Breast epithelium (tissue), 4 donors: Measurements from ENCODE around the gene CDK14. TPM values are rescaled to one million over a fixed set of nuclear protein-coding genes. Genes with fewer than 3 reads are reported as not detected.
"Not testable (repeated sequence)": the region's sequence is repeated elsewhere in the genome, so short reads cannot be mapped to it uniquely, and the experiment has no call there.

Source experiments
- DNase-seq, 2 donors: peaks; one replicate each; pipeline ENCODE4 v3.0.0-alpha.2; 2019; ENCODE audit warnings: low spot score in 2 of 2
- H3K27ac ChIP-seq, 2 donors: fragments of 200-600 bp; sonication (generic) in 1 of 2; one replicate each; pipeline ENCODE4 v1.5.1; 2016 to 2019; ENCODE audit warnings: mild to moderate bottlenecking in 1 of 2
- H3K27me3 ChIP-seq, 2 donors: fragments of 200-600 bp; sonication (generic) in 1 of 2; one replicate each; pipeline versions ENCODE4 v1.5.1 to v1.6.0; 2017 to 2019; ENCODE audit warnings: control low read depth in 1 of 2, mild to moderate bottlenecking in 1 of 2
- H3K36me3 ChIP-seq: fragments of 200-600 bp; one replicate; pipeline ENCODE4 v1.5.1; 2019
- H3K4me1 ChIP-seq, 2 donors: fragments of 200-600 bp; sonication (generic); one replicate each; pipeline ENCODE4 v1.5.1; 2016 to 2019; ENCODE audit warnings: control low read depth in 1 of 2
- H3K4me3 ChIP-seq, 3 donors: fragments of 200-600 bp; sonication (generic); 1 replicate in 2 of 3; 2 replicates in 1 of 3; pipeline ENCODE4 v1.5.1; 2016 to 2019; ENCODE audit warnings: mild to moderate bottlenecking in 3 of 3, moderate library complexity in 2 of 3
- H3K9me3 ChIP-seq, 2 donors: fragments of 200-600 bp; sonication (generic) in 1 of 2; one replicate each; pipeline ENCODE4 v1.5.1; 2016 to 2019; ENCODE audit warnings: control low read depth in 1 of 2
- CTCF ChIP-seq, 3 donors: fragments of 450-650 bp; IDR thresholded peaks; one replicate each; pipeline ENCODE4 v1.5.1; 2016 to 2017; ENCODE audit warnings: antibody characterized with exemption in 3 of 3, mild to moderate bottlenecking in 3 of 3, moderate library complexity in 3 of 3
- POLR2A ChIP-seq: fragments of 450-650 bp; IDR thresholded peaks from one replicate; pipeline ENCODE4 v1.6.1; 2016; ENCODE audit warnings: antibody characterized with exemption, mild to moderate bottlenecking, moderate library complexity
- POLR2AphosphoS5 ChIP-seq, 3 donors: sonication (generic); formaldehyde crosslinking; IDR thresholded peaks; one replicate each; pipeline ENCODE4 v1.6.1; 2017; ENCODE audit warnings: antibody characterized with exemption in 3 of 3
- intact Hi-C: fragments of 100-400 bp; cut with DNase I; formaldehyde crosslinking; loops from one replicate; pipeline ENCODE4 v1.15.1; 2023; ENCODE audit warnings: low total_unique reads
- total RNA-seq, 3 donors: library from RNA; depleted of rRNA; stranded (reverse); fragments of >200 nt; gene quantifications; one replicate each; pipeline ENCODE4 v1.1.0, GENCODE V29; 2016

Gene CDK14
- total RNA-seq, 3 donors from 2014 or later, result 16.3 to 64.7 (median 29.8) TPM

- TF ChIP-seq POLR2A (no peak), POLR2AphosphoS5 (IDR thresholded peaks at IDR 0.05) (no peak), CTCF (IDR thresholded peaks at IDR 0.05) (no peak)
- H3K4me1 ChIP-seq, result peaks cover 2 to 14% of the 10 kb centered on the region in 2 donors
- no peaks in the 10 kb centered on the region for H3K9me3 ChIP-seq
- no peak for DNase-seq
- H3K36me3 ChIP-seq, result no peaks in the 10 kb centered on the region
- intact Hi-C loops, result no loop called here
- no peak overlapping the region for H3K4me3 ChIP-seq
- H3K27me3 ChIP-seq, result no peaks in the 10 kb centered on the region
- peak overlapping the region; percentile 34 to 51 for H3K27ac ChIP-seq
These were observed 130.0 kb downstream of the CDK14 start for GRCh38 chr7:90726120-90726519.

DNA sequence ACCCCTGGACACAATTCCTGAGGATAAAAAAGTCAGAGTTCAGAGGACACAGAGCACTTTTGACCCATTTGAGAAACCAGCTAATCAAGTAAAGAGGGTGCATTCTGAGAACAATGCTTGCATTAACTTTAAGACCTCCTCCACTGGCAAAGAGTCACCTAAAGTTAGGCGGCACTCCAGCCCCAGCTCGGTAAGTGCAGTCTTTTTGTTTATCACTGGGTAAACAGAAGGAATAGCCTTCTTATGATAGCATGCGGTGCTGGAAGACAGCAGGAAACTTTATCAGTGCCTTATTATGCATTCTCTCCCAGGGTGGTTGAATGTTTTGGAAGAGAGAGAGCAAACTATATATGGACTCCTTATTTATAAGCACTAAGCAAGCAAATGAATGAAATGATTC, 130.5 kb downstream of the CDK14 start:
- H3K27ac ChIP-seq, result peak overlapping the region; percentile 34 to 51
- TF ChIP-seq CTCF (IDR thresholded peaks at IDR 0.05), result no peak
- no peak for TF ChIP-seq POLR2AphosphoS5 (IDR thresholded peaks at IDR 0.05)
- TF ChIP-seq POLR2A, result no peak
- no peak for DNase-seq
- no peaks in the 10 kb centered on the region for H3K36me3 ChIP-seq
- no peaks in the 10 kb centered on the region for H3K27me3 ChIP-seq
- intact Hi-C loops, result no loop called here
- H3K9me3 ChIP-seq, result peaks cover 0 to 2% of the 10 kb centered on the region in 2 donors
- peaks cover 2 to 13% of the 10 kb centered on the region in 2 donors for H3K4me1 ChIP-seq
- no peak overlapping the region for H3K4me3 ChIP-seq

GRCh38 chr7:90727412-90727811, 131.3 kb downstream of the CDK14 start:
- H3K27ac ChIP-seq, result peak overlapping the region in 1 of 2 donors; percentile 51
- no peaks in the 10 kb centered on the region for H3K36me3 ChIP-seq

DNA sequence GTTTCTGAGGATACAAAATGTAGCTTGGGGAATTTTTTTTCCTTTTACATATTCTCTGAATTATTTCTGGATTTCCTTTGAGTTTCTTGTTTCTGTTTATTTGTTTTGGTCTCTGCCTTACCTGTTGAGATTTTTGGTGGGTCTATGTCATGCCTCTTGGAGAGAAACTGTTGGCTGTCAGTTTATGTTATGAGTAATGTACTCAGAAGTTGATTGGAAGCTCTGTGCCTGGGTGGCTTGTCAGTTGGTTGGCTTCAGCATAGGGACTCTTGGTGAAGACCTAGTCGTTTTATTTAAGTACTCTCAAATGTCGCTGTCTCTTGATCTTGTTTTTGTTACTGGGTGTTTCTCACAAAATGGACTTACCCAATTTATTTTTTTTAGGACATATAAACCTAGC, 132.4 kb downstream of the CDK14 start:
- Histone ChIP-seq H3K27ac (no peak overlapping the region), H3K9me3 (peaks cover 0 to 10% of the 10 kb centered on the region in 2 donors), H3K4me1 (peaks cover 2 to 13% of the 10 kb centered on the region in 2 donors), H3K4me3 (no peak overlapping the region), H3K27me3 (no peaks in the 10 kb centered on the region), H3K36me3 (no peaks in the 10 kb centered on the region)
- intact Hi-C loops, result no loop called here
- TF ChIP-seq POLR2A (no peak), POLR2AphosphoS5 (IDR thresholded peaks at IDR 0.05) (no peak), CTCF (IDR thresholded peaks at IDR 0.05) (no peak)
- DNase-seq, result no peak

More at GRCh38 chr7:90727412-90727811, 131.3 kb downstream of the CDK14 start:
- H3K27me3 ChIP-seq, result no peaks in the 10 kb centered on the region
- H3K4me1 ChIP-seq, result peaks cover 2 to 13% of the 10 kb centered on the region in 2 donors
- DNase-seq, result no peak
- H3K9me3 ChIP-seq, result peaks cover 0 to 10% of the 10 kb centered on the region in 2 donors
- intact Hi-C loops, result no loop called here
- TF ChIP-seq CTCF (IDR thresholded peaks at IDR 0.05) (no peak), POLR2AphosphoS5 (IDR thresholded peaks at IDR 0.05) (no peak), POLR2A (no peak)
- no peak overlapping the region for H3K4me3 ChIP-seq

GRCh38 chr7:90735611-90736280, 139.6 kb downstream of the CDK14 start:
- DNase-seq, H3K4me1 ChIP-seq, H3K4me3 ChIP-seq, H3K36me3 ChIP-seq, intact Hi-C loops, H3K27ac ChIP-seq, H3K27me3 ChIP-seq: not testable (repeated sequence)
- H3K9me3 ChIP-seq, result peaks cover 0 to 18% of the 10 kb centered on the region in 2 donors
